ENCODE results near the gene METTL8.
A peak's percentile ranks its signal among the peaks of the same experiment; 100 is the strongest.
"Not testable (repeated sequence)": the region's sequence is repeated elsewhere in the genome, so short reads cannot be mapped to it uniquely, and the experiment has no call there.

METTL8 gene

GRCh38 chr2:171420728-171421563, 12.8 kb downstream of the METTL8 start:
- DNase-seq (ENCODE audit: low read depth, low spot score): no peak
- no peak overlapping the region for H3K4me3 ChIP-seq (ENCODE audit: low read depth, low read length)
- POLR2A ChIA-PET: no interaction called here
- no peak for TF ChIP-seq CTCF (IDR thresholded peaks at IDR 0.05; ENCODE audit: insufficient read depth, low read length, missing control alignments)
- CTCF ChIA-PET: interaction anchor here (1.2 to 2.2 kb wide), 3 partner anchors 11 to 448 kb away, joined by 3 to 13 read pairs (median 3); no protein-coding TSS in a partner anchor

GRCh38 chr2:171419333-171419732, 14.5 kb downstream of the METTL8 start:
- ChIA-PET POLR2A (no interaction called here), CTCF (interaction anchor here (1.1 to 1.3 kb wide), 2 partner anchors 13 to 255 kb away, joined by 3 read pairs; no protein-coding TSS in a partner anchor)
- no peak overlapping the region for H3K4me3 ChIP-seq (ENCODE audit: low read depth, low read length)
- TF ChIP-seq CTCF (IDR thresholded peaks at IDR 0.05; ENCODE audit: insufficient read depth, low read length, missing control alignments): no peak
- no peak for DNase-seq (ENCODE audit: low read depth, low spot score)

GRCh38 chr2:171416009-171416926, 17.5 kb downstream of the METTL8 start:
- ChIA-PET CTCF (interaction anchor here (0.6 to 3.7 kb wide), 69 partner anchors 9 to 697 kb away, joined by 3 to 79 read pairs (median 4); partner anchors contain the start of genes DCAF17, GORASP2, METTL8 and TLK1), POLR2A (interaction anchor here (0.9 to 1.4 kb wide), 3 partner anchors 17 to 443 kb away, joined by 3 to 5 read pairs (median 3); partner anchors contain the start of genes DCAF17 and METTL8)
- no peak overlapping the region for H3K4me3 ChIP-seq (ENCODE audit: low read depth, low read length)
- peak; percentile 84 for DNase-seq (ENCODE audit: low read depth, low spot score)
- peak; percentile 94 for TF ChIP-seq CTCF (IDR thresholded peaks at IDR 0.05; ENCODE audit: insufficient read depth, low read length, missing control alignments)

GRCh38 chr2:171414645-171415044, 19.1 kb downstream of the METTL8 start:
- POLR2A ChIA-PET; H3K4me3 ChIP-seq (ENCODE audit: low read depth, low read length); DNase-seq (ENCODE audit: low read depth, low spot score): not testable (repeated sequence)
- CTCF ChIA-PET: interaction anchor here (0.8 to 3.7 kb wide), 7 partner anchors 15 to 486 kb away, joined by 3 to 33 read pairs (median 20); partner anchors contain the start of genes GORASP2 and TLK1

- ChIA-PET CTCF (interaction anchor here (2.0 to 2.6 kb wide), 2 partner anchors 10 to 440 kb away, joined by 6 to 24 read pairs; no protein-coding TSS in a partner anchor), POLR2A (no interaction called here)
- no peak for TF ChIP-seq CTCF (IDR thresholded peaks at IDR 0.05; ENCODE audit: insufficient read depth, low read length, missing control alignments)
- no peak for DNase-seq (ENCODE audit: low read depth, low spot score)
- no peak overlapping the region for H3K4me3 ChIP-seq (ENCODE audit: low read depth, low read length)
Observed at GRCh38 chr2:171412571-171413175, 21.1 kb downstream of the METTL8 start.

- ChIA-PET CTCF (no interaction called here), POLR2A (no interaction called here)
- no peak for DNase-seq (ENCODE audit: low read depth, low spot score)
- no peak overlapping the region for H3K4me3 ChIP-seq (ENCODE audit: low read depth, low read length)
- TF ChIP-seq CTCF (IDR thresholded peaks at IDR 0.05; ENCODE audit: insufficient read depth, low read length, missing control alignments): no peak
Observed at GRCh38 chr2:171411791-171412483, 21.9 kb downstream of the METTL8 start.
